Stomach (tissue), 9 donors: ENCODE data around the gene CSNK1E. TPM values are rescaled to one million over a fixed set of nuclear protein-coding genes. Genes with fewer than 3 reads are reported as not detected.
"Not testable (repeated sequence)": the region's sequence is repeated elsewhere in the genome, so short reads cannot be mapped to it uniquely, and the experiment has no call there.

Source experiments
- DNase-seq, 2 donors: peaks; one replicate each; pipeline versions ENCODE4 v3.0.0 to v3.0.0-alpha.2; 2013 to 2019
- H3K27ac ChIP-seq, 5 donors: fragments of 200-600 bp in 4 of 5; sonication (generic) in 4 of 5; one replicate each; pipeline ENCODE4 v1.5.1; 2013 to 2019; ENCODE audit warnings: mild to moderate bottlenecking in 1 of 5, moderate library complexity in 1 of 5
- H3K27me3 ChIP-seq, 3 donors: fragments of 200-600 bp; sonication (generic); one replicate each; pipeline ENCODE4 v1.5.1; 2017 to 2019; ENCODE audit warnings: mixed run types in 1 of 3
- H3K36me3 ChIP-seq, 4 donors: fragments of 200-600 bp; sonication (generic); 1 replicate in 3 of 4; 2 replicates in 1 of 4; pipeline ENCODE4 v1.5.1; 2016 to 2019
- H3K4me1 ChIP-seq, 4 donors: fragments of 200-600 bp; sonication (generic); one replicate each; pipeline ENCODE4 v1.5.1; 2016 to 2019
- H3K4me3 ChIP-seq, 4 donors: fragments of 200-600 bp; sonication (generic) in 3 of 4; one replicate each; pipeline ENCODE4 v1.5.1; 2016 to 2019; ENCODE audit warnings: mild to moderate bottlenecking in 1 of 4
- H3K9me3 ChIP-seq, 4 donors: fragments of 200-600 bp; sonication (generic); one replicate each; pipeline ENCODE4 v1.5.1; 2016 to 2019
- CTCF ChIP-seq, 7 experiments: fragments of 450-650 bp in 4 of 7; fragments of 200-600 bp in 3 of 7; sonication (generic) in 3 of 7; IDR thresholded peaks; one replicate each; pipeline ENCODE4 v1.5.1; 2016 to 2019; ENCODE audit warnings: antibody characterized with exemption in 7 of 7, control low read depth in 2 of 7, mild to moderate bottlenecking in 1 of 7
- EP300 ChIP-seq: sonication (generic); formaldehyde crosslinking; IDR thresholded peaks from one replicate; pipeline ENCODE4 v1.6.1; 2017; ENCODE audit warnings: antibody characterized with exemption
- POLR2A ChIP-seq, 4 donors: fragments of 450-650 bp; IDR thresholded peaks; one replicate each; pipeline ENCODE4 v1.6.1; 2016; ENCODE audit warnings: antibody characterized with exemption in 4 of 4, control low read depth in 2 of 4, mild to moderate bottlenecking in 1 of 4, moderate library complexity in 1 of 4
- POLR2AphosphoS5 ChIP-seq, 3 donors: sonication (generic); formaldehyde crosslinking; IDR thresholded peaks; one replicate each; pipeline ENCODE4 v1.6.1; 2016; ENCODE audit warnings: antibody characterized with exemption in 3 of 3
- WGBS, 5 donors: extraction: QIAGEN DNeasy Blood & Tissue Kit in 3 of 5; methylation state at CpG; one replicate each; pipeline versions ENCODE4 v1.1.5 to v1.1.7; 2013 to 2018; 5-methylcytosine and 5-hydroxymethylcytosine counted together
- intact Hi-C: fragments of 100-400 bp; cut with DNase I; formaldehyde crosslinking; loops from one replicate; pipeline ENCODE4 v1.15.1; 2023; ENCODE audit warnings: low total_unique reads
- polyA plus RNA-seq, 3 donors: library from polyadenylated mRNA; stranded (reverse); fragments of 200-250 nt; gene quantifications; one replicate each; pipeline ENCODE4 v1.2.3, GENCODE V29; 2013
- total RNA-seq, 5 donors: library from RNA; depleted of rRNA; stranded (reverse); fragments of >200 nt; gene quantifications; one replicate each; pipeline versions ENCODE4 v1.1.0 to v1.2.3, GENCODE V29; 2014 to 2016
- donor health status: healthy with polysubstance abuse.
- donor health status: Bipolar disorder and iron deficiency.
- donor health status: healthy.

The CSNK1E gene
- total and polyA plus RNA-seq, 8 donors: 19.4 to 135 (median 68.1) TPM

GRCh38 chr22:38347181-38347943 is 30.1 kb upstream of the CSNK1E start:
- TF ChIP-seq POLR2A (IDR thresholded peaks at IDR 0.05) (no peak), EP300 (no peak)
- intact Hi-C loops: loop anchor here (10.0 kb wide), 1 partner anchor 293 kb away; the partner anchor contains the start of gene PICK1
- WGBS, 5 donors: 45 to 54% (median 49%) methylated on average over 13 to 15 of the region's 15 CpGs

GRCh38 chr22:38346506-38346905 is 29.3 kb upstream of the CSNK1E start:
- no peak for TF ChIP-seq POLR2AphosphoS5 (IDR thresholded peaks at IDR 0.05)
- no peak for TF ChIP-seq CTCF (IDR thresholded peaks at IDR 0.05)
- no peak for TF ChIP-seq EP300
- no peak for TF ChIP-seq POLR2A (IDR thresholded peaks at IDR 0.05)
- Histone ChIP-seq H3K4me3 (no peak overlapping the region), H3K27ac (no peak overlapping the region), H3K36me3 (no peaks in the 10 kb centered on the region), H3K4me1 (no peaks in the 10 kb centered on the region), H3K9me3 (no peaks in the 10 kb centered on the region), H3K27me3 (peaks cover 0 to 21% (median 0%) of the 10 kb centered on the region in 3 donors)
- peak in 1 of 2 donors; percentile 13 for DNase-seq
- WGBS, 5 donors: 67 to 85% (median 79%) methylated on average over 13 to 14 of the region's 14 CpGs
- intact Hi-C loops: loop anchor here (10.0 kb wide), 1 partner anchor 292 kb away; the partner anchor contains the start of gene PICK1

More at GRCh38 chr22:38347181-38347943, 30.1 kb upstream of the CSNK1E start:
- Histone ChIP-seq H3K4me3 (no peak overlapping the region), H3K36me3 (no peaks in the 10 kb centered on the region), H3K9me3 (no peaks in the 10 kb centered on the region), H3K27me3 (peaks cover 0 to 21% (median 0%) of the 10 kb centered on the region in 3 donors), H3K4me1 (no peaks in the 10 kb centered on the region), H3K27ac (no peak overlapping the region)
- peak in 1 of 2 donors; percentile 20 for DNase-seq

GRCh38 chr22:38345782-38346181 is 28.5 kb upstream of the CSNK1E start:
- no peaks in the 10 kb centered on the region for H3K36me3 ChIP-seq
- intact Hi-C loops: loop anchor here (10.0 kb wide), 1 partner anchor 291 kb away; the partner anchor contains the start of gene PICK1
- DNase-seq: peak in 1 of 2 donors; percentile 19

GRCh38 chr22:38339893-38340292 is 22.7 kb upstream of the CSNK1E start:
- DNase-seq, H3K9me3 ChIP-seq, H3K27ac ChIP-seq, H3K4me3 ChIP-seq, H3K36me3 ChIP-seq: not testable (repeated sequence)
- intact Hi-C loops: loop anchor here (10.0 kb wide), 1 partner anchor 285 kb away; the partner anchor contains the start of gene PICK1
- Histone ChIP-seq H3K4me1 (peaks cover 12 to 17% (median 14%) of the 10 kb centered on the region in 4 donors), H3K27me3 (peaks cover 0 to 15% (median 0%) of the 10 kb centered on the region in 3 donors)
- WGBS, 5 donors: 89 to 93% (median 92%) methylated on average over 6 of the region's 6 CpGs

More at GRCh38 chr22:38345782-38346181, 28.5 kb upstream of the CSNK1E start:
- 87 to 98% (median 93%) methylated on average over 6 of the region's 6 CpGs for WGBS, 5 donors
- H3K9me3 ChIP-seq: no peaks in the 10 kb centered on the region
- H3K27ac ChIP-seq: no peak overlapping the region
- TF ChIP-seq CTCF (IDR thresholded peaks at IDR 0.05) (no peak), POLR2AphosphoS5 (IDR thresholded peaks at IDR 0.05) (no peak), EP300 (no peak)
- no peaks in the 10 kb centered on the region for H3K4me1 ChIP-seq
- no peak overlapping the region for H3K4me3 ChIP-seq
- peaks cover 0 to 21% (median 0%) of the 10 kb centered on the region in 3 donors for H3K27me3 ChIP-seq

GRCh38 chr22:38338772-38339379 is 21.6 kb upstream of the CSNK1E start:
- Histone ChIP-seq H3K27ac (no peak overlapping the region), H3K36me3 (no peaks in the 10 kb centered on the region), H3K4me1 (peaks cover 12 to 17% (median 14%) of the 10 kb centered on the region in 4 donors), H3K4me3 (no peak overlapping the region), H3K9me3 (no peaks in the 10 kb centered on the region), H3K27me3 (peaks cover 0 to 15% (median 0%) of the 10 kb centered on the region in 3 donors)
- no peak for DNase-seq
- TF ChIP-seq CTCF (IDR thresholded peaks at IDR 0.05): no peak
- no peak for TF ChIP-seq EP300
- no peak for TF ChIP-seq POLR2A (IDR thresholded peaks at IDR 0.05)
- no peak for TF ChIP-seq POLR2AphosphoS5 (IDR thresholded peaks at IDR 0.05)
- 94 to 99% (median 95%) methylated on average over 4 of the region's 4 CpGs for WGBS, 5 donors
- intact Hi-C loops: no loop called here
